Activated CD8-positive, alpha-beta T cell treated with anti-CD3 and anti-CD28 coated beads for 36 hours (primary cell): ENCODE data around the gene NDFIP2. TPM values are rescaled to one million over a fixed set of nuclear protein-coding genes. Genes with fewer than 3 reads are reported as not detected.
A peak's percentile ranks its signal among the peaks of the same experiment; 100 is the strongest.

Experiments
- ATAC-seq: fragments of 200-7000 bp; cut with Tn5 transposase; one replicate; pipeline ENCODE4 v1.10.0; 2021; ENCODE audit warnings: mild to moderate bottlenecking, moderate library complexity
- CTCF ChIA-PET: fragments of 350-600 bp; sonication (Branson Sonifier 250); formaldehyde crosslinking; loops from one replicate; lab custom pipeline; 2021; ENCODE audit warnings: antibody characterized with exemption; lab: Charles Lee
- POLR2A ChIA-PET: fragments of 350-600 bp; sonication (Branson Sonifier 250); formaldehyde crosslinking; loops from one replicate; lab custom pipeline; 2021; ENCODE audit warnings: antibody characterized with exemption; lab: Charles Lee
- DNase-seq: peaks from one replicate; pipeline ENCODE4 v3.0.0-alpha.2; 2020
- H3K27ac Mint-ChIP-seq: one replicate; pipeline ENCODE4 v1.8.0; 2021; ENCODE audit warnings: mild to moderate bottlenecking, mixed read lengths
- H3K27me3 Mint-ChIP-seq: one replicate; pipeline ENCODE4 v1.8.0; 2021; ENCODE audit warnings: mixed read lengths
- H3K36me3 Mint-ChIP-seq: one replicate; pipeline ENCODE4 v1.8.0; 2021; ENCODE audit warnings: low read depth, mixed read lengths
- H3K4me1 Mint-ChIP-seq: one replicate; pipeline ENCODE4 v1.8.0; 2021; ENCODE audit warnings: low read depth, mixed read lengths
- H3K4me3 Mint-ChIP-seq: one replicate; pipeline ENCODE4 v1.8.0; 2021; ENCODE audit warnings: mild to moderate bottlenecking, moderate library complexity, mixed read lengths
- H3K9me3 Mint-ChIP-seq: one replicate; pipeline ENCODE4 v1.8.0; 2021; ENCODE audit warnings: mixed read lengths
- CTCF ChIP-seq: fragments of 200-600 bp; IDR thresholded peaks from one replicate; pipeline ENCODE4 v1.8.0; 2022; ENCODE audit warnings: antibody characterized with exemption, mild to moderate bottlenecking
- intact Hi-C: fragments of 100-400 bp; cut with micrococcal nuclease; formaldehyde crosslinking; loops from one replicate; pipeline ENCODE4 v1.10.0; 2022
- total RNA-seq, 2 experiments: library from RNA; stranded (reverse); gene quantifications; one replicate each; pipeline ENCODE4 v1.2.3, GENCODE V29; 2021

Gene NDFIP2
- total RNA-seq, 2 experiments from 2014 or later = 67.4 to 69.1 TPM

DNA sequence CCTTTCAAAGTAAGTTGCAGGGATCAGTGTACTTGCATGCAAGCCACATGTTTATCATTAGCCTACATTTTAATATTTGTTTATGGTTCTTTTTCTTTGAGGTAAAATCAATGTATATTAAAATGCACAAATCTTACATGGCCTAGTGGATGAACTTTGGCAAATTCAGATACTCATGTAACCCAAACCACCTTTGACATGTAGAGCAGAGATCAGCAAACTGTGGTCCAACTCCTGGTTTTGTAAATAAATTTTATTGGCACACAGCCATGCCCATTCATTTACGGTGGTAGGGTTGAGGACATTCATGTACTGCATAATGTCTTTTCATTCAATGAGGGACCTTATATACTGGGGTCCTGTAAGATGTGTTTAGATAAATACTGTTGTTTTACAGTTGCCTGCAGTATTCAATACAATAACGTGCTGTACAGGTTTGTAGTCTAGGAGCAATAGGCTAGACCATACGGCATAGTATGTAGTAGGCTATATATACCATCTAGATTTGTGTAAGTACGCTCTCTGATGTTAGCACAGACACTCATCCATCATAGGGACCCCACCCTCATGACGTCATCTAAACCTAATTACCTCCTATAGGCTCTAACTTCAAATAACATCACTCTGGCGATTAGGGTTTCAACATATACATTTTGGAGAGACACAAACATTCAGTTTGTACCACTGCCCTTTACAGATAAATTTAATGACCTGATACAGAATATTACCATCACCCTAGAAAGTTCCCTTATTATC is 5.7 kb downstream of the NDFIP2 start:
- DNase-seq (no peak), ATAC-seq (no peak)
- Mint-ChIP-seq H3K4me1 (peaks cover 83% of the 10 kb centered on the region), H3K4me3 (no peak overlapping the region), H3K27me3 (no peaks in the 10 kb centered on the region), H3K27ac (peak overlapping the region; percentile 84), H3K9me3 (peaks cover 4% of the 10 kb centered on the region), H3K36me3 (peaks cover 49% of the 10 kb centered on the region)
- CTCF ChIA-PET = interaction anchor here (0.8 to 1.0 kb wide), 2 partner anchors 40 to 44 kb away, joined by 3 read pairs; no protein-coding TSS in a partner anchor
- TF ChIP-seq CTCF = no peak
- POLR2A ChIA-PET = no interaction called here
- intact Hi-C loops = no loop called here

- intact Hi-C loops = no loop called here
- ATAC-seq (no peak), DNase-seq (no peak)
- H3K4me1 Mint-ChIP-seq = peaks cover 88% of the 10 kb centered on the region
- H3K27me3 Mint-ChIP-seq = no peaks in the 10 kb centered on the region
- H3K27ac Mint-ChIP-seq = no peak overlapping the region
- H3K36me3 Mint-ChIP-seq = peaks cover 45% of the 10 kb centered on the region
- TF ChIP-seq CTCF = no peak
- POLR2A ChIA-PET = interaction anchor here (0.7 kb wide), 1 partner anchor 9 kb away, joined by 3 read pairs; the partner anchor contains the start of gene NDFIP2
- CTCF ChIA-PET = interaction anchor here (1.2 to 1.4 kb wide), 3 partner anchors 9 to 51 kb away, joined by 3 to 5 read pairs (median 3); no protein-coding TSS in a partner anchor
- no peak overlapping the region for H3K4me3 Mint-ChIP-seq
- peaks cover 4% of the 10 kb centered on the region for H3K9me3 Mint-ChIP-seq
Observed at GRCh38 chr13:79490326-79490725, 9.4 kb downstream of the NDFIP2 start.

GRCh38 chr13:79490824-79491223 is 9.9 kb downstream of the NDFIP2 start:
- no peak for TF ChIP-seq CTCF
- Mint-ChIP-seq H3K27me3 (no peaks in the 10 kb centered on the region), H3K36me3 (peaks cover 40% of the 10 kb centered on the region), H3K4me3 (no peak overlapping the region), H3K4me1 (peaks cover 88% of the 10 kb centered on the region), H3K27ac (no peak overlapping the region), H3K9me3 (peaks cover 4% of the 10 kb centered on the region)
- CTCF ChIA-PET = interaction anchor here (1.2 to 1.6 kb wide), 3 partner anchors 10 to 51 kb away, joined by 3 to 5 read pairs (median 3); no protein-coding TSS in a partner anchor
- DNase-seq (no peak), ATAC-seq (no peak)
- POLR2A ChIA-PET = no interaction called here
- intact Hi-C loops = no loop called here

DNA sequence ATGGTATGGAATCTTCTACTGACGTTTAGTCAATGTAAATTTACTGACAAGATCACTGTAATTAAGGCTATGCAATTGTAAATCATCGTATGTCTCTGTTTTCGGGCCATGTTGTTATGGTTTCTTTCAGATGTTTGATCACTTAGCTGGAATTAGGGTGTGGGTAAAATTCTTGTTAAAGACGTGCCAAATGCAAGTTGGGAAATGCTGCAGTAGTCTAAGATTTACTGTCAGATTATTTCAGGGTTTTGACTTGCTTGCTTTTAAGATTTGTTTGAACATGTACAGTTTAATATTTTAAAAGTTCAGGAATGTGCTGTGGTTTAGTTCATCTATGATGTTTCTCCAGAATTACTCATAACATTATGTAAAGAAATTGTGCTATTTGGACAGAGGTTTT is 10.8 kb downstream of the NDFIP2 start:
- Mint-ChIP-seq H3K4me1 (peaks cover 88% of the 10 kb centered on the region), H3K9me3 (peaks cover 4% of the 10 kb centered on the region), H3K4me3 (no peak overlapping the region), H3K36me3 (peaks cover 33% of the 10 kb centered on the region), H3K27me3 (no peaks in the 10 kb centered on the region), H3K27ac (peak overlapping the region; percentile 37)
- DNase-seq (no peak), ATAC-seq (no peak)
- no peak for TF ChIP-seq CTCF
- intact Hi-C loops = no loop called here
- ChIA-PET CTCF (interaction anchor here (1.1 to 1.6 kb wide), 3 partner anchors 9 to 30 kb away, joined by 3 to 4 read pairs (median 3); partner anchors contain the start of gene NDFIP2), POLR2A (interaction anchor here (0.7 to 1.2 kb wide), 3 partner anchors 10 to 166 kb away, joined by 3 read pairs; no protein-coding TSS in a partner anchor)
